ENCODE data around the gene CDK5RAP1.
"Not testable (repeated sequence)": the region's sequence is repeated elsewhere in the genome, so short reads cannot be mapped to it uniquely, and the experiment has no call there.

CDK5RAP1 gene

DNA sequence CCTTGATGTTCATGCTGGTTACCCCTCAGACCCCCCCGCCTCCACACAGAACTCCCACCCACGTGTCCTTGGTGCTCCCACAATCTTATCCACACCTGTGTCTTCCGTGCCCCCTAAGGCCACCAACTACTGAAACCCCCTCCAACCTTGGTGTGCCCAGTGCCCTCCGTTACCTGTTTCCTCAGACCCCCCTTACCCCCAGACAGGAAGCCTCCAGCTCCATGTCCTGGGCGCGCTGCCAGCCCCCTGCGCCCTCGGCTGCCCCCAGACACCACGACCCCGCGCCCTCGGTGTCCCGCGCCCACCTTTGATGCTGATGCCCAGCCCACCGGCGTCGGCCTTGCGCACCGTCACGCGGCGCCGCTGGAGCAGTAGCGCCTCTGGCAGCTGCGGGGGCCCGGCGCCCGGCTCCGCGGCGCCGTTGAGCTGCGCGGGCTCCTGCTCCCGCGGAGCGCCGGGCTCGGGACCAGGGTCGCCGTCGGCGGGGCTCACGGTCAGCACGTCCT, 41.7 kb upstream of the CDK5RAP1 start:
- H3K4me3 ChIP-seq (ENCODE audit: low read depth, low read length) = peak overlapping the region; percentile 51
- no peaks in the 10 kb centered on the region for H3K36me3 ChIP-seq
- no peak overlapping the region for H3K27ac ChIP-seq
- DNase-seq = no peak
- TF ChIP-seq, protein P1, sequence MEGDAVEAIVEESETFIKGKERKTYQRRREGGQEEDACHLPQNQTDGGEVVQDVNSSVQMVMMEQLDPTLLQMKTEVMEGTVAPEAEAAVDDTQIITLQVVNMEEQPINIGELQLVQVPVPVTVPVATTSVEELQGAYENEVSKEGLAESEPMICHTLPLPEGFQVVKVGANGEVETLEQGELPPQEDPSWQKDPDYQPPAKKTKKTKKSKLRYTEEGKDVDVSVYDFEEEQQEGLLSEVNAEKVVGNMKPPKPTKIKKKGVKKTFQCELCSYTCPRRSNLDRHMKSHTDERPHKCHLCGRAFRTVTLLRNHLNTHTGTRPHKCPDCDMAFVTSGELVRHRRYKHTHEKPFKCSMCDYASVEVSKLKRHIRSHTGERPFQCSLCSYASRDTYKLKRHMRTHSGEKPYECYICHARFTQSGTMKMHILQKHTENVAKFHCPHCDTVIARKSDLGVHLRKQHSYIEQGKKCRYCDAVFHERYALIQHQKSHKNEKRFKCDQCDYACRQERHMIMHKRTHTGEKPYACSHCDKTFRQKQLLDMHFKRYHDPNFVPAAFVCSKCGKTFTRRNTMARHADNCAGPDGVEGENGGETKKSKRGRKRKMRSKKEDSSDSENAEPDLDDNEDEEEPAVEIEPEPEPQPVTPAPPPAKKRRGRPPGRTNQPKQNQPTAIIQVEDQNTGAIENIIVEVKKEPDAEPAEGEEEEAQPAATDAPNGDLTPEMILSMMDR (IDR thresholded peaks at IDR 0.05; ENCODE audit: low read depth, low read length) = no peak
- H3K9me3 ChIP-seq (ENCODE audit: severe bottlenecking) = no peaks in the 10 kb centered on the region
- no peaks in the 10 kb centered on the region for H3K27me3 ChIP-seq (ENCODE audit: insufficient read depth, low read depth, severe bottlenecking)

DNA sequence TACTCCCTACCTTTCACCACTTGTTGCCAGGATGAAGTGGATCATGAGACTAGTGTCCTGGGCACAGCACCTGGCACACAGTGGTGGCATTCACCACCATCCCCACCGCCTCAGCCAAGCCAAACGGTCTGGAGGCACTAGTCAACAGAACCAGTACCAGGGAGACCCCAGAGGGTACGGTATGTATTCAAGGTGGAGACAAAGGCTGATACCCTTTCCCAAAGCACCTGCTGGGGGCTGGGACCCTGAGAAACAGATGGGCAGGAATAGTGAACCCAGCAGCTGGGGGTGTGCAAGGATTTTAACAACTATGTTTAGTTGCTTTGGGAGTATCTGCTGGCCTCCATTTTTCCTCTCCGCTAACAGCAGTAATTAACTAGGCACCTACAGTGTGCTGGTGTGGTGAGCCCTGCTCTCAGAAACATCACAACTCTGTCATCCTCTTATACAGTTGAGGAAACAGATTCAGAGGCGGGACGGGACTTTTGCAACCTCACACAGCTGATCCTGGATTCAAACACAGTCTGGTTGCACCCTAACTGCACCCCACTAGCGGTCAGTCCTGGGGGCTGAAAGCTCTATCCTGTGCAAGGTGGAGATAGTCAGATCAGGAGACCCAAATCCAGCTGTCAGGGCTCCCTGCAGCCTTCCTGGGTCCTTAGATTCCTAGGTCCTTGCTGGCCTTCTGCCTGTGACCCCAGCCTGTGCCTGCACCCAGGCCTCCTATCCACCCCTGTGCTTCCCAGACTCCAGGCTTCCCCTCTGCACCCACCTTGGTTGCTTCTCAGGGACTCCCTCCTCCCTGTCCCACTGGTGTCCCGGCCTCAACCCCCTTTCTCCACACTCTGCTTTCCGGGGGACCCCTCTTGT, 41.1 kb upstream of the CDK5RAP1 start:
- TF ChIP-seq, protein P1 (IDR thresholded peaks at IDR 0.05; ENCODE audit: low read depth, low read length) = no peak
- no peaks in the 10 kb centered on the region for H3K36me3 ChIP-seq
- H3K27me3 ChIP-seq (ENCODE audit: insufficient read depth, low read depth, severe bottlenecking) = no peaks in the 10 kb centered on the region

DNA sequence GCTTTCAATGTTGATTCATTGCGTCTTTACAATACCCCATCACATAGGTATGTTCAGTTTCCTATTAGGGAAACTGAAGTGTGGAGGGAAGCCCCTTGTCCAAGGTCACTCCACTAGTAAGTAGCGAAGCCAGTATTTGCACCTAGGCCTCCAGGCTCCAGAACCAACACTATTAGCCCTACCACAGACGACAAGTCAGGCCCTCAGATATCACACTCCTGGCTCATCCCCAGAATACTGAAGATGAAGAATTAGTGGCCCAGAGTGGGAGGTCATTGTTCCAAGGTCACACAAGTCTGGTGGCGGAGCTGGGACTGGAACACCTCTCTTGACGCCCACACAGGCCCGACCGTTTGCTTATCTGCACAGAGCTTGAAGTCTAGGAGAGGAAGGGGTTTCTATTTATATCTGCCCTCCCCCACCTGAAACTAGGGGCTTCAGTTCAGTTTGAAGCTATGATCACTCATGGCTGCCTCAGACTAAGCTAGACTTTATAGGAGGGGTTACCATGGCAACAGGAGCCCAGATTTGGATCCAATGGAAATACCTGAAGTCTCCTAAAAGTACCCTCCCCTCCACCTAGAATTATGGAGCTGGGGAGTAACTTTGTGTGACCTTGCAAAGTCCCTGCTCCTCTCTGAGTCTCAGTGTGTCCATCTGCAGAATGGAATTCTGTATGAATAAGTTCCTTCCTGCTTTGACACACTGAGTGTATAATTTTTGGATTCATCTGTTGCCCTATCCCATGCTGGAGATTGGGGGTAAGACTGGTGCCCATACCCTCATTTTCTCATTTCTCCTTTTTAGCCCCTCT, 40.0 kb upstream of the CDK5RAP1 start:
- TF ChIP-seq, protein P1 (IDR thresholded peaks at IDR 0.05; ENCODE audit: low read depth, low read length) = no peak
- no peak for DNase-seq
- Histone ChIP-seq H3K27me3 (ENCODE audit: insufficient read depth, low read depth, severe bottlenecking) (no peaks in the 10 kb centered on the region), H3K27ac (no peak overlapping the region), H3K9me3 (ENCODE audit: severe bottlenecking) (no peaks in the 10 kb centered on the region), H3K4me3 (ENCODE audit: low read depth, low read length) (no peak overlapping the region), H3K36me3 (no peaks in the 10 kb centered on the region)

More for the DNA sequence above, 41.1 kb upstream of the CDK5RAP1 start:
- H3K27ac ChIP-seq = no peak overlapping the region
- peak overlapping the region; percentile 51 for H3K4me3 ChIP-seq (ENCODE audit: low read depth, low read length)
- no peaks in the 10 kb centered on the region for H3K9me3 ChIP-seq (ENCODE audit: severe bottlenecking)
- no peak for DNase-seq

DNA sequence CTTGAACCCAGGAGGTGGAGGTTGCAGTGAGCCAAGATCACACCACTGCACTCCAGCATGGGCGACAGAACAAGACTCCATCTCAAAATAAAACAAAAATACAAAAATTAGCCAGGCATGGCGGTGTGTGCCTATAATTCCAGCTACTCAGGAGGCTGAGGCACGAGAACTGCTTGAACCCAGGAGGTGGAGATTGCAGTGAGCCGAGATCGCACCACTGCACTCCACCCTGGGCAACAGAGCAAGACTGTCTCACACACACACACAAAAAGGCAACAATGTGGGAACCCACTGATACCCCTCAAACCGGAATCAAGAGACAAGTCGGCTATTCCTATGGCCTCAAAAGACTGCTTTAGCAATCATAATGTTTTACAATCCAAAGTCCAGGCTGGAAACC, 39.2 kb upstream of the CDK5RAP1 start:
- not testable (repeated sequence) for H3K4me3 ChIP-seq (ENCODE audit: low read depth, low read length); H3K27ac ChIP-seq; H3K9me3 ChIP-seq (ENCODE audit: severe bottlenecking); H3K27me3 ChIP-seq (ENCODE audit: insufficient read depth, low read depth, severe bottlenecking); H3K36me3 ChIP-seq; DNase-seq

DNA sequence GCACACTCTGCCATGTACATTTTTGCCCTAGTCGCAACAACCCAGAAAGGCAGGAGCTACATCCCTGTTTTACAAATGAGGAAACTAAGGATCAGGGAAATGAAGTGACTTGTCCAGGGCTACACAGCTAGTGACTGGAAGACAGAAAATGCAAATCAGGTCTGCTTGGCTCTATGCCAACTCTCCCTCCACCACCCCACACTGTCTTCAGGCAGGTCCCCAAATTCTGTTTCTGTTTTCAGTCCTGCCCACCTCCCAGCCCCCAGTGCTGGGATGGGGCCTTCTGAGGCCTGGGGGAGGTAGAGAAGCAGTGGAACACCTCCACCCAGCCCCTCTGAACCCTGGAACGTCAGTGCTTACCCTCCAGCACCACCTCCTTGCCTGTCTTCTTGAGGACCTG, 37.2 kb upstream of the CDK5RAP1 start:
- DNase-seq = no peak
- Histone ChIP-seq H3K36me3 (no peaks in the 10 kb centered on the region; the same call in 1 of the 2 replicates), H3K9me3 (ENCODE audit: severe bottlenecking) (no peaks in the 10 kb centered on the region), H3K27me3 (ENCODE audit: insufficient read depth, low read depth, severe bottlenecking) (no peaks in the 10 kb centered on the region), H3K4me3 (ENCODE audit: low read depth, low read length) (no peak overlapping the region), H3K27ac (no peak overlapping the region)
- TF ChIP-seq, protein P1 (IDR thresholded peaks at IDR 0.05; ENCODE audit: low read depth, low read length) = no peak

Data from WERI-Rb-1 (cell line).